ENCODE data around the gene VTI1A. TPM values are rescaled to one million over a fixed set of nuclear protein-coding genes. Genes with fewer than 3 reads are reported as not detected.

The VTI1A gene
- polyA plus RNA-seq, 1 of the 3 experiments (the other 2 are of a cell fraction): 8.3 TPM

- no peaks in the 10 kb centered on the region for H3K36me3 ChIP-seq (replicated peaks in 1 of 2; ENCODE audit: control insufficient read depth in 1 of 2, insufficient read depth in 2 of 2, low read length in 1 of 2)
- no peak overlapping the region for H2AFZ ChIP-seq (ENCODE audit: low read depth)
- 49% methylated on average over 3 of the region's 3 CpGs for WGBS (ENCODE audit: low lambda C conversion rate)
- no peaks in the 10 kb centered on the region for H4K20me1 ChIP-seq (ENCODE audit: insufficient read depth)
- TF ChIP-seq, protein P1, sequence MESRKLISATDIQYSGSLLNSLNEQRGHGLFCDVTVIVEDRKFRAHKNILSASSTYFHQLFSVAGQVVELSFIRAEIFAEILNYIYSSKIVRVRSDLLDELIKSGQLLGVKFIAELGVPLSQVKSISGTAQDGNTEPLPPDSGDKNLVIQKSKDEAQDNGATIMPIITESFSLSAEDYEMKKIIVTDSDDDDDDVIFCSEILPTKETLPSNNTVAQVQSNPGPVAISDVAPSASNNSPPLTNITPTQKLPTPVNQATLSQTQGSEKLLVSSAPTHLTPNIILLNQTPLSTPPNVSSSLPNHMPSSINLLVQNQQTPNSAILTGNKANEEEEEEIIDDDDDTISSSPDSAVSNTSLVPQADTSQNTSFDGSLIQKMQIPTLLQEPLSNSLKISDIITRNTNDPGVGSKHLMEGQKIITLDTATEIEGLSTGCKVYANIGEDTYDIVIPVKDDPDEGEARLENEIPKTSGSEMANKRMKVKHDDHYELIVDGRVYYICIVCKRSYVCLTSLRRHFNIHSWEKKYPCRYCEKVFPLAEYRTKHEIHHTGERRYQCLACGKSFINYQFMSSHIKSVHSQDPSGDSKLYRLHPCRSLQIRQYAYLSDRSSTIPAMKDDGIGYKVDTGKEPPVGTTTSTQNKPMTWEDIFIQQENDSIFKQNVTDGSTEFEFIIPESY (IDR thresholded peaks at IDR 0.05; ENCODE audit: borderline replicate concordance, low read depth): no peak
- TF ChIP-seq NFIC (IDR thresholded peaks at IDR 0.05; ENCODE audit: borderline replicate concordance): 0 out of 2 replicates have a peak, but pooled peaks have one; percentile 27
- peaks cover 11 to 15% of the 10 kb centered on the region in 2 experiments for H3K4me1 ChIP-seq (ENCODE audit: control insufficient read depth in 1 of 2, insufficient read depth in 2 of 2, low read depth in 1 of 2, low read length in 1 of 2)
- peaks cover 13% of the 10 kb centered on the region for H3F3A ChIP-seq (replicated peaks; ENCODE audit: insufficient read depth)
- H3K4me3 ChIP-seq (ENCODE audit: low read depth in 2 of 2, low read length in 1 of 2): no peak overlapping the region
- ChIA-PET POLR2A (no interaction called here), CTCF (interaction anchor here (0.6 kb wide), 1 partner anchor 31 kb away, joined by 3 read pairs; no protein-coding TSS in a partner anchor)
- peak overlapping the region in 1 of 2 experiments; percentile 11; a peak in 2 of 4 replicates for H3K27ac ChIP-seq (ENCODE audit: low read depth in 2 of 2, low read length in 1 of 2)
- no peaks in the 10 kb centered on the region for H3K9me3 ChIP-seq
- H3K79me2 ChIP-seq (ENCODE audit: insufficient read depth): no peaks in the 10 kb centered on the region; the same call in 1 of the 2 replicates
- no peak for DNase-seq
- H3K9me2 ChIP-seq: no peaks in the 10 kb centered on the region
- no peaks in the 10 kb centered on the region for H3K27me3 ChIP-seq (ENCODE audit: insufficient read depth)
- no peak overlapping the region for H3K9ac ChIP-seq
- H3K4me2 ChIP-seq: no peak overlapping the region
Observed at GRCh38 chr10:112741830-112742402, 294.9 kb downstream of the VTI1A start.

DNA sequence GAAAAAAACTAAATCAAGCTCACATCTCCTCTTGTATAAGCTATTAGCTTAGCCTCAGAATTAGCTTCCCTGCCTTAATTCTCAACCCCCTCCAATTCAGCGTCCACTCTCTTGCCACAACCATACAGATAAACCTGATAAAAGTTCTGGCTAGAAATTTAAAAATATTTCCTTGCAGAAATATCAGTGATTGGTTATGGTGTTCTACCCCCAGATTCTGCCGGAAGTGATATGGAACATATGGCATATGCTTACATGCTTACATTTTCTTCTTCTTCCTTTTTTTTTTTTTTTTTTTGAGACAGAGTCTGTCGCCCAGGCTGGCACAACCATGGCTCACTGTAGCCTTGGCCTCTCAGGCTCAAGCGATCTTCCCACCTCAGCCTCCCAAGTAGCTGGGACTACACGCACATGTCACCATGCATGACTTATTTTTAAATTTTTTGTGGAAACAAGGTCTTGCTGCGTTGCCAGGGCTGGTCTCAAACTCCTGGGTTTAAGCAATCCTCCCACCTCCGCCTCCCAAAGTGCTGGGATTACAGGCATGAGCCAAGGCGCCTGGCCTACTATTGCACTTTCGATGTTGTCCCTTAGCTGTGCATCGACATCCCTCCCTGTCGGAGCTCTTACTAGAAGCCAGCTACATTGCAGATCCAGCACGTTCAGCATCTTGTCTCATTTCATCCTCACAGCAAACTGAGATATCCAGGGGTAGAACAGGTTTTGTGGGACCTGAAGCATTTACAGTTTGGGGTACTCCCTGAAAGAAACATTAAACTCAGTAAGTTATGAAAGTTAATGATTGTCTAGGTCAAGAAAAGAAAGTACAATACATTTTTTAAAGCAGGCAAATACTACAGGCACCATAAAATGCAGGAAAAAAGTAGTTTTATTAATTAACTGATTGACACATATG, 297.4 kb downstream of the VTI1A start:
- WGBS (ENCODE audit: low lambda C conversion rate): 94% methylated on average over 12 of the region's 12 CpGs
- CTCF ChIA-PET: interaction anchor here (0.6 to 1.5 kb wide), 2 partner anchors 11 to 52 kb away, joined by 3 read pairs; no protein-coding TSS in a partner anchor
- DNase-seq: no peak

More for the DNA sequence above, 297.4 kb downstream of the VTI1A start:
- POLR2A ChIA-PET: no interaction called here
- H3K4me2 ChIP-seq: no peak overlapping the region
- no peak overlapping the region for H3K27ac ChIP-seq (ENCODE audit: low read depth in 2 of 2, low read length in 1 of 2)
- H3K36me3 ChIP-seq (replicated peaks in 1 of 2; ENCODE audit: control insufficient read depth in 1 of 2, insufficient read depth in 2 of 2, low read length in 1 of 2): no peaks in the 10 kb centered on the region
- TF ChIP-seq GABPA (IDR thresholded peaks at IDR 0.05; ENCODE audit: low read depth): no peak
- no peak for TF ChIP-seq TAF1 (IDR thresholded peaks at IDR 0.05; ENCODE audit: borderline replicate concordance, low read depth, low read length)
- TF ChIP-seq YY1 (IDR thresholded peaks at IDR 0.05; ENCODE audit: low read depth): no peak
- TF ChIP-seq, protein P2, sequence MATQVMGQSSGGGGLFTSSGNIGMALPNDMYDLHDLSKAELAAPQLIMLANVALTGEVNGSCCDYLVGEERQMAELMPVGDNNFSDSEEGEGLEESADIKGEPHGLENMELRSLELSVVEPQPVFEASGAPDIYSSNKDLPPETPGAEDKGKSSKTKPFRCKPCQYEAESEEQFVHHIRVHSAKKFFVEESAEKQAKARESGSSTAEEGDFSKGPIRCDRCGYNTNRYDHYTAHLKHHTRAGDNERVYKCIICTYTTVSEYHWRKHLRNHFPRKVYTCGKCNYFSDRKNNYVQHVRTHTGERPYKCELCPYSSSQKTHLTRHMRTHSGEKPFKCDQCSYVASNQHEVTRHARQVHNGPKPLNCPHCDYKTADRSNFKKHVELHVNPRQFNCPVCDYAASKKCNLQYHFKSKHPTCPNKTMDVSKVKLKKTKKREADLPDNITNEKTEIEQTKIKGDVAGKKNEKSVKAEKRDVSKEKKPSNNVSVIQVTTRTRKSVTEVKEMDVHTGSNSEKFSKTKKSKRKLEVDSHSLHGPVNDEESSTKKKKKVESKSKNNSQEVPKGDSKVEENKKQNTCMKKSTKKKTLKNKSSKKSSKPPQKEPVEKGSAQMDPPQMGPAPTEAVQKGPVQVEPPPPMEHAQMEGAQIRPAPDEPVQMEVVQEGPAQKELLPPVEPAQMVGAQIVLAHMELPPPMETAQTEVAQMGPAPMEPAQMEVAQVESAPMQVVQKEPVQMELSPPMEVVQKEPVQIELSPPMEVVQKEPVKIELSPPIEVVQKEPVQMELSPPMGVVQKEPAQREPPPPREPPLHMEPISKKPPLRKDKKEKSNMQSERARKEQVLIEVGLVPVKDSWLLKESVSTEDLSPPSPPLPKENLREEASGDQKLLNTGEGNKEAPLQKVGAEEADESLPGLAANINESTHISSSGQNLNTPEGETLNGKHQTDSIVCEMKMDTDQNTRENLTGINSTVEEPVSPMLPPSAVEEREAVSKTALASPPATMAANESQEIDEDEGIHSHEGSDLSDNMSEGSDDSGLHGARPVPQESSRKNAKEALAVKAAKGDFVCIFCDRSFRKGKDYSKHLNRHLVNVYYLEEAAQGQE (IDR thresholded peaks at IDR 0.05; ENCODE audit: low read depth, low read length): no peak
- TF ChIP-seq TCF12 (IDR thresholded peaks at IDR 0.05): no peak
- no peaks in the 10 kb centered on the region for H3K9me3 ChIP-seq
- H3K4me3 ChIP-seq (ENCODE audit: low read depth in 2 of 2, low read length in 1 of 2): no peak overlapping the region
- no peaks in the 10 kb centered on the region for H4K20me1 ChIP-seq (ENCODE audit: insufficient read depth)
- H3K4me1 ChIP-seq (ENCODE audit: control insufficient read depth in 1 of 2, insufficient read depth in 2 of 2, low read depth in 1 of 2, low read length in 1 of 2): peaks cover 5 to 15% of the 10 kb centered on the region in 2 experiments
- no peaks in the 10 kb centered on the region for H3K79me2 ChIP-seq (ENCODE audit: insufficient read depth)
- H3K9me2 ChIP-seq: no peaks in the 10 kb centered on the region
- H3K27me3 ChIP-seq (ENCODE audit: insufficient read depth): no peaks in the 10 kb centered on the region
- H3K9ac ChIP-seq: no peak overlapping the region
- H2AFZ ChIP-seq (ENCODE audit: low read depth): no peak overlapping the region
- peaks cover 13% of the 10 kb centered on the region for H3F3A ChIP-seq (replicated peaks; ENCODE audit: insufficient read depth)
